SH-SY5Y (cell line): ENCODE data around the gene ZNF426.

ENCODE experiments used
- GATA2 ChIP-seq: IDR thresholded peaks from 2 replicates; pipeline ENCODE4 v1.6.1; 2011; ENCODE audit warnings: mild to moderate bottlenecking, low read depth, low read length
- GATA3 ChIP-seq: IDR thresholded peaks from 2 replicates; pipeline ENCODE4 v1.6.1; 2011; ENCODE audit warnings: low read depth, mild to moderate bottlenecking, low read length, moderate library complexity

- TF ChIP-seq GATA3 (no peak), GATA2 (0 out of 2 replicates have a peak, but pooled peaks have one; percentile 21)
These were observed 45.8 kb upstream of the ZNF426 start, which contains the start of gene ZNF121 for GRCh38 chr19:9584073-9584833.
